Muscle layer of colon (tissue), 2 donors: Measurements from ENCODE around the gene KCNJ6.
A peak's percentile ranks its signal among the peaks of the same experiment; 100 is the strongest.

Experiments used
- H3K27ac ChIP-seq: one replicate; pipeline ENCODE4 v1.7.0; 2013; ENCODE audit warnings: low read depth, mild to moderate bottlenecking, low read length, moderate library complexity
- H3K27me3 ChIP-seq, 2 donors: one replicate each; pipeline ENCODE4 v1.7.0; 2013; ENCODE audit warnings: low read length in 2 of 2, mild to moderate bottlenecking in 2 of 2; ENCODE audit not compliant: insufficient read depth in 2 of 2, control insufficient read depth in 1 of 2
- H3K36me3 ChIP-seq: one replicate; pipeline ENCODE4 v1.7.0; 2013; ENCODE audit warnings: mild to moderate bottlenecking, low read length; ENCODE audit not compliant: insufficient read depth
- H3K4me1 ChIP-seq: one replicate; pipeline ENCODE4 v1.7.0; 2013; ENCODE audit warnings: mild to moderate bottlenecking, low read length; ENCODE audit not compliant: insufficient read depth
- H3K4me3 ChIP-seq, 2 donors: one replicate each; pipeline ENCODE4 v1.7.0; 2013; ENCODE audit warnings: low read length in 2 of 2, low read depth in 1 of 2, mild to moderate bottlenecking in 1 of 2, moderate library complexity in 1 of 2
- H3K9ac ChIP-seq: one replicate; pipeline ENCODE4 v1.7.0; 2013; ENCODE audit warnings: low read length
- H3K9me3 ChIP-seq: one replicate; pipeline ENCODE4 v1.7.0; 2013; ENCODE audit warnings: mild to moderate bottlenecking, low read length
- donor health status: abdominal sarcoma.
- donor health status: Adenocarcinoma of cecum.

KCNJ6 gene

GRCh38 chr21:37568916-37569315 is 347.3 kb downstream of the KCNJ6 start:
- H3K4me3 ChIP-seq: no peak overlapping the region
- H3K4me1 ChIP-seq: peaks cover 13% of the 10 kb centered on the region
- H3K36me3 ChIP-seq: no peaks in the 10 kb centered on the region
- no peak overlapping the region for H3K9ac ChIP-seq
- no peaks in the 10 kb centered on the region for H3K9me3 ChIP-seq
- H3K27me3 ChIP-seq: no peaks in the 10 kb centered on the region
- H3K27ac ChIP-seq: no peak overlapping the region

- Histone ChIP-seq H3K9me3 (no peaks in the 10 kb centered on the region), H3K27me3 (no peaks in the 10 kb centered on the region), H3K27ac (no peak overlapping the region), H3K4me1 (peaks cover 13% of the 10 kb centered on the region), H3K36me3 (no peaks in the 10 kb centered on the region), H3K9ac (no peak overlapping the region), H3K4me3 (no peak overlapping the region)
Measured at GRCh38 chr21:37568415-37568814, 347.8 kb downstream of the KCNJ6 start.

GRCh38 chr21:37566790-37567615 is 349.3 kb downstream of the KCNJ6 start:
- no peak overlapping the region for H3K9ac ChIP-seq

GRCh38 chr21:37565530-37566223 is 350.6 kb downstream of the KCNJ6 start:
- Histone ChIP-seq H3K27ac (no peak overlapping the region), H3K9ac (no peak overlapping the region), H3K4me3 (no peak overlapping the region), H3K9me3 (no peaks in the 10 kb centered on the region), H3K4me1 (peaks cover 19% of the 10 kb centered on the region), H3K27me3 (no peaks in the 10 kb centered on the region), H3K36me3 (no peaks in the 10 kb centered on the region)

More at GRCh38 chr21:37566790-37567615, 349.3 kb downstream of the KCNJ6 start:
- Histone ChIP-seq H3K4me1 (peaks cover 19% of the 10 kb centered on the region), H3K27me3 (no peaks in the 10 kb centered on the region), H3K9me3 (no peaks in the 10 kb centered on the region), H3K4me3 (no peak overlapping the region), H3K36me3 (no peaks in the 10 kb centered on the region), H3K27ac (no peak overlapping the region)

GRCh38 chr21:37564924-37565529 is 351.2 kb downstream of the KCNJ6 start:
- H3K4me3 ChIP-seq: no peak overlapping the region
- H3K36me3 ChIP-seq: no peaks in the 10 kb centered on the region
- H3K27ac ChIP-seq: peak overlapping the region; percentile 70
- peaks cover 19% of the 10 kb centered on the region for H3K4me1 ChIP-seq
- H3K27me3 ChIP-seq: no peaks in the 10 kb centered on the region
- H3K9me3 ChIP-seq: no peaks in the 10 kb centered on the region
- no peak overlapping the region for H3K9ac ChIP-seq

- H3K27ac ChIP-seq: peak overlapping the region; percentile 70
- peak overlapping the region; percentile 18 for H3K9ac ChIP-seq
- no peaks in the 10 kb centered on the region for H3K36me3 ChIP-seq
- H3K4me3 ChIP-seq: peak overlapping the region; percentile 39 to 98
- H3K27me3 ChIP-seq: no peaks in the 10 kb centered on the region
- H3K4me1 ChIP-seq: peaks cover 19% of the 10 kb centered on the region
- H3K9me3 ChIP-seq: no peaks in the 10 kb centered on the region
Measured at GRCh38 chr21:37564341-37564923, 351.8 kb downstream of the KCNJ6 start.

- no peaks in the 10 kb centered on the region for H3K36me3 ChIP-seq
- H3K9ac ChIP-seq: peak overlapping the region; percentile 66
- no peaks in the 10 kb centered on the region for H3K9me3 ChIP-seq
- H3K27me3 ChIP-seq: no peaks in the 10 kb centered on the region
- peaks cover 19% of the 10 kb centered on the region for H3K4me1 ChIP-seq
- peak overlapping the region; percentile 39 to 98 for H3K4me3 ChIP-seq
- H3K27ac ChIP-seq: peak overlapping the region; percentile 70
Measured at GRCh38 chr21:37563641-37564340, 352.5 kb downstream of the KCNJ6 start.

GRCh38 chr21:37562920-37563640 is 353.2 kb downstream of the KCNJ6 start:
- peaks cover 19% of the 10 kb centered on the region for H3K4me1 ChIP-seq
- no peaks in the 10 kb centered on the region for H3K27me3 ChIP-seq
- no peaks in the 10 kb centered on the region for H3K36me3 ChIP-seq
- H3K9me3 ChIP-seq: no peaks in the 10 kb centered on the region
- H3K4me3 ChIP-seq: peak overlapping the region; percentile 39 to 98
- H3K9ac ChIP-seq: peak overlapping the region; percentile 66
- H3K27ac ChIP-seq: peak overlapping the region; percentile 70

- no peaks in the 10 kb centered on the region for H3K27me3 ChIP-seq
- no peak overlapping the region for H3K9ac ChIP-seq
- H3K36me3 ChIP-seq: no peaks in the 10 kb centered on the region
- H3K27ac ChIP-seq: no peak overlapping the region
- no peak overlapping the region for H3K4me3 ChIP-seq
- H3K9me3 ChIP-seq: no peaks in the 10 kb centered on the region
- peaks cover 19% of the 10 kb centered on the region for H3K4me1 ChIP-seq
Measured at GRCh38 chr21:37561941-37562919, 354.0 kb downstream of the KCNJ6 start.

GRCh38 chr21:37561506-37561905 is 354.8 kb downstream of the KCNJ6 start:
- H3K36me3 ChIP-seq: no peaks in the 10 kb centered on the region
- no peaks in the 10 kb centered on the region for H3K27me3 ChIP-seq
- H3K4me3 ChIP-seq: no peak overlapping the region
- no peaks in the 10 kb centered on the region for H3K9me3 ChIP-seq
- H3K9ac ChIP-seq: no peak overlapping the region
- peaks cover 19% of the 10 kb centered on the region for H3K4me1 ChIP-seq
- H3K27ac ChIP-seq: no peak overlapping the region
